OCI-LY1 (cell line): ENCODE data around the gene RET.

ENCODE experiments used
- H2AFZ ChIP-seq: fragments of 200-600 bp; sonication (generic), shearing (Covaris generic); 2 replicates; pipeline ENCODE4 v1.6.0; 2014; ENCODE audit warnings: antibody characterized with exemption, mild to moderate bottlenecking, low read length
- H3F3A ChIP-seq: fragments of 200-600 bp; sonication (generic), shearing (Covaris generic); 2 replicates; pipeline ENCODE4 v1.6.0; 2014; ENCODE audit warnings: mild to moderate bottlenecking, antibody characterized with exemption, low read length, moderate library complexity; ENCODE audit not compliant: insufficient read depth
- H3K27ac ChIP-seq: fragments of 200-600 bp; sonication (generic); 2 replicates; pipeline ENCODE4 v1.5.1; 2014; ENCODE audit warnings: low read length, mixed run types, mild to moderate bottlenecking, low read depth; ENCODE audit not compliant: poor library complexity, severe bottlenecking
- H3K27me3 ChIP-seq: fragments of 200-600 bp; sonication (generic); 2 replicates; pipeline ENCODE4 v1.6.0; 2014; ENCODE audit warnings: antibody characterized with exemption, mild to moderate bottlenecking, low read length, moderate library complexity; ENCODE audit not compliant: insufficient read depth
- H3K36me3 ChIP-seq: fragments of 200-600 bp; sonication (generic); 2 replicates; pipeline ENCODE4 v1.6.1; 2014; ENCODE audit warnings: mild to moderate bottlenecking, antibody characterized with exemption, low read length, moderate library complexity, mixed read lengths; ENCODE audit not compliant: insufficient read depth
- H3K4me1 ChIP-seq: fragments of 200-600 bp; sonication (generic); 2 replicates; pipeline ENCODE4 v1.5.1; 2014; ENCODE audit warnings: mild to moderate bottlenecking, low read length, moderate library complexity; ENCODE audit not compliant: insufficient read depth, severe bottlenecking
- H3K4me2 ChIP-seq: fragments of 200-600 bp; sonication (generic), shearing (Covaris generic); 2 replicates; pipeline ENCODE4 v1.6.1; 2014; ENCODE audit warnings: low read length
- H3K4me3 ChIP-seq: fragments of 200-600 bp; sonication (generic); 2 replicates; pipeline ENCODE4 v1.5.1; 2014; ENCODE audit warnings: low read length, low read depth, mild to moderate bottlenecking, mixed read lengths; ENCODE audit not compliant: poor library complexity, severe bottlenecking
- H3K79me2 ChIP-seq: fragments of 200-600 bp; shearing (Covaris generic); 2 replicates; pipeline ENCODE4 v1.6.1; 2016; ENCODE audit warnings: mixed run types, low read length, mixed read lengths; ENCODE audit not compliant: insufficient read depth
- H3K9ac ChIP-seq: fragments of 200-600 bp; sonication (generic), shearing (Covaris generic); 2 replicates; pipeline ENCODE4 v1.6.1; 2014; ENCODE audit warnings: mild to moderate bottlenecking, low read length, mixed read lengths
- H3K9me2 ChIP-seq: fragments of 200-600 bp; sonication (generic), shearing (Covaris generic); 2 replicates; pipeline ENCODE4 v1.6.1; 2014; ENCODE audit warnings: low read depth, mild to moderate bottlenecking, low read length, mixed read lengths
- H3K9me3 ChIP-seq: fragments of 200-600 bp; shearing (Covaris generic); 2 replicates; pipeline ENCODE4 v1.6.1; 2014; ENCODE audit warnings: low read length, mixed read lengths
- H4K20me1 ChIP-seq: fragments of 200-600 bp; sonication (generic), shearing (Covaris generic); 2 replicates; pipeline ENCODE4 v1.6.0; 2016; ENCODE audit warnings: mild to moderate bottlenecking, low read length; ENCODE audit not compliant: insufficient read depth
- EZH2 ChIP-seq: fragments of 200-600 bp; sonication (generic), shearing (Covaris generic); IDR thresholded peaks from 2 replicates; pipeline ENCODE4 v1.8.0; 2017; ENCODE audit warnings: borderline replicate concordance, mixed run types, mild to moderate bottlenecking, antibody characterized with exemption, low read length, moderate library complexity, mixed read lengths
- TF ChIP-seq, protein P1 (sequence below): fragments of 200-600 bp; sonication (generic), shearing (Covaris generic); IDR thresholded peaks from 2 replicates; pipeline ENCODE4 v1.5.1; 2017; ENCODE audit warnings: mild to moderate bottlenecking, antibody characterized with exemption, low read length, moderate library complexity, mixed read lengths

The RET gene

GRCh38 chr10:43120929-43121314 is 44.1 kb downstream of the RET start:
- Histone ChIP-seq H4K20me1 (no peaks in the 10 kb centered on the region), H3K36me3 (no peaks in the 10 kb centered on the region), H3K4me3 (no peak overlapping the region), H2AFZ (no peak overlapping the region), H3K4me2 (no peak overlapping the region), H3K79me2 (no peaks in the 10 kb centered on the region), H3K27ac (no peak overlapping the region), H3K9me3 (no peaks in the 10 kb centered on the region), H3F3A (no peaks in the 10 kb centered on the region), H3K9me2 (no peaks in the 10 kb centered on the region), H3K4me1 (no peaks in the 10 kb centered on the region), H3K27me3 (no peaks in the 10 kb centered on the region), H3K9ac (no peak overlapping the region)
- TF ChIP-seq, protein P1, sequence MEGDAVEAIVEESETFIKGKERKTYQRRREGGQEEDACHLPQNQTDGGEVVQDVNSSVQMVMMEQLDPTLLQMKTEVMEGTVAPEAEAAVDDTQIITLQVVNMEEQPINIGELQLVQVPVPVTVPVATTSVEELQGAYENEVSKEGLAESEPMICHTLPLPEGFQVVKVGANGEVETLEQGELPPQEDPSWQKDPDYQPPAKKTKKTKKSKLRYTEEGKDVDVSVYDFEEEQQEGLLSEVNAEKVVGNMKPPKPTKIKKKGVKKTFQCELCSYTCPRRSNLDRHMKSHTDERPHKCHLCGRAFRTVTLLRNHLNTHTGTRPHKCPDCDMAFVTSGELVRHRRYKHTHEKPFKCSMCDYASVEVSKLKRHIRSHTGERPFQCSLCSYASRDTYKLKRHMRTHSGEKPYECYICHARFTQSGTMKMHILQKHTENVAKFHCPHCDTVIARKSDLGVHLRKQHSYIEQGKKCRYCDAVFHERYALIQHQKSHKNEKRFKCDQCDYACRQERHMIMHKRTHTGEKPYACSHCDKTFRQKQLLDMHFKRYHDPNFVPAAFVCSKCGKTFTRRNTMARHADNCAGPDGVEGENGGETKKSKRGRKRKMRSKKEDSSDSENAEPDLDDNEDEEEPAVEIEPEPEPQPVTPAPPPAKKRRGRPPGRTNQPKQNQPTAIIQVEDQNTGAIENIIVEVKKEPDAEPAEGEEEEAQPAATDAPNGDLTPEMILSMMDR, result no peak
- TF ChIP-seq EZH2, result no peak

- Histone ChIP-seq H3K9me2 (no peaks in the 10 kb centered on the region), H4K20me1 (no peaks in the 10 kb centered on the region), H3F3A (no peaks in the 10 kb centered on the region), H2AFZ (no peak overlapping the region), H3K4me2 (no peak overlapping the region), H3K9ac (no peak overlapping the region), H3K4me3 (no peak overlapping the region), H3K79me2 (no peaks in the 10 kb centered on the region), H3K36me3 (no peaks in the 10 kb centered on the region), H3K9me3 (no peaks in the 10 kb centered on the region), H3K27me3 (no peaks in the 10 kb centered on the region), H3K27ac (no peak overlapping the region), H3K4me1 (no peaks in the 10 kb centered on the region)
- TF ChIP-seq, protein P1, result no peak
- no peak for TF ChIP-seq EZH2
Measured at GRCh38 chr10:43121444-43121843, 44.6 kb downstream of the RET start.

DNA sequence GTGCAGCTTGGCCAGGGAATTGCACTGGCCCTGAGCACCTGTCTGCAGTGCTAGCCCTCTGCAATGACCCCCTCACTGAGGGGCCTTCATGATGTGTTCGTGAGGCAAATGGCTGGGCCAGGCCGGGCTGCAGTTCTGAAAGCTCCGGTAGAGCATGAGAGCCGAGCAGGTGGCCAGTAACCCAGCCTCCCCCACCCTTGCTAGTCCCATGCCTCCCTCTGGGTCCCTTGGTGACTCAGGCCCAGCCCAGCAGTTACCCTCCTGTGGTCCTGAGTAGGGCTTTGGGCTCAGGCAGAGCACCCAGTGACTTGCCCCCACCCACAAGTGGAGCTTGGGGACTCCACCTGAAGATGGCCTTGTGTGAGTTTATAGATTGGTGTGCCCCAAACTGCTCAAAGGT is 45.2 kb downstream of the RET start:
- no peaks in the 10 kb centered on the region for H3K4me1 ChIP-seq
- H3K9me2 ChIP-seq, result no peaks in the 10 kb centered on the region
- no peaks in the 10 kb centered on the region for H4K20me1 ChIP-seq
- H3K79me2 ChIP-seq, result no peaks in the 10 kb centered on the region
- no peak overlapping the region for H3K27ac ChIP-seq
- TF ChIP-seq, protein P1, result no peak
- no peak for TF ChIP-seq EZH2
- H3K27me3 ChIP-seq, result no peaks in the 10 kb centered on the region
- no peaks in the 10 kb centered on the region for H3K36me3 ChIP-seq
- no peak overlapping the region for H3K9ac ChIP-seq
- no peak overlapping the region for H3K4me2 ChIP-seq
- no peak overlapping the region for H2AFZ ChIP-seq
- no peak overlapping the region for H3K4me3 ChIP-seq
- no peaks in the 10 kb centered on the region for H3K9me3 ChIP-seq
- H3F3A ChIP-seq, result no peaks in the 10 kb centered on the region
